HG02571 (cell line): Measurements from ENCODE around the gene TLE4.
"Not testable (repeated sequence)": the region's sequence is repeated elsewhere in the genome, so short reads cannot be mapped to it uniquely, and the experiment has no call there.

ENCODE experiments used
- ATAC-seq: cut with Tn5 transposase; IDR thresholded peaks from one replicate; pipeline ENCODE4 v1.9.1; 2021; ENCODE audit warnings: mild to moderate bottlenecking, moderate library complexity; ENCODE audit not compliant: unreplicated experiment

The TLE4 gene

GRCh38 chr9:79709743-79710674 is 138.2 kb downstream of the TLE4 start:
- ATAC-seq = no peak

GRCh38 chr9:79711874-79712273 is 140.1 kb downstream of the TLE4 start:
- ATAC-seq = no peak

- no peak for ATAC-seq
Observed at GRCh38 chr9:79719021-79719420, 147.3 kb downstream of the TLE4 start.

GRCh38 chr9:79719989-79720388 is 148.2 kb downstream of the TLE4 start:
- ATAC-seq = no peak

- ATAC-seq = no peak
Observed at GRCh38 chr9:79731171-79731890, 159.6 kb downstream of the TLE4 start.

GRCh38 chr9:79735023-79735779 is 163.4 kb downstream of the TLE4 start:
- ATAC-seq = no peak

GRCh38 chr9:79736051-79736450 is 164.3 kb downstream of the TLE4 start:
- no peak for ATAC-seq

- no peak for ATAC-seq
Observed at GRCh38 chr9:79741381-79741780, 169.6 kb downstream of the TLE4 start.

- ATAC-seq = no peak
Observed at GRCh38 chr9:79742110-79742721, 170.5 kb downstream of the TLE4 start.

- no peak for ATAC-seq
Observed at GRCh38 chr9:79744521-79744920, 172.8 kb downstream of the TLE4 start.

- no peak for ATAC-seq
Observed at GRCh38 chr9:79745752-79746336, 174.1 kb downstream of the TLE4 start.

- not testable (repeated sequence) for ATAC-seq
Observed at GRCh38 chr9:79751895-79752466, 180.2 kb downstream of the TLE4 start.

GRCh38 chr9:79756414-79756813 is 184.6 kb downstream of the TLE4 start:
- ATAC-seq = no peak

- no peak for ATAC-seq
Observed at GRCh38 chr9:79757074-79757473, 185.3 kb downstream of the TLE4 start.

GRCh38 chr9:79757881-79758669 is 186.3 kb downstream of the TLE4 start:
- no peak for ATAC-seq

GRCh38 chr9:79759460-79759859 is 187.7 kb downstream of the TLE4 start:
- ATAC-seq = no peak

- ATAC-seq = no peak
Observed at GRCh38 chr9:79762070-79762469, 190.3 kb downstream of the TLE4 start.

GRCh38 chr9:79763671-79764285 is 192.0 kb downstream of the TLE4 start:
- no peak for ATAC-seq

- ATAC-seq = no peak
Observed at GRCh38 chr9:79764374-79764773, 192.6 kb downstream of the TLE4 start.
